PC-3 (cell line): ENCODE results near the gene ADAMTS4.

Experiments used
- EZH2 ChIP-seq: fragments of 300-600 bp; sonication (generic); IDR thresholded peaks from one replicate; pipeline ENCODE4 v1.6.1; 2017; ENCODE audit warnings: antibody characterized with exemption, mild to moderate bottlenecking, low read length; ENCODE audit not compliant: unreplicated experiment
- EZH2phosphoT487 ChIP-seq: fragments of 300-600 bp; sonication (generic); IDR thresholded peaks from 2 replicates; pipeline ENCODE4 v1.6.1; 2018; ENCODE audit warnings: mild to moderate bottlenecking, antibody characterized with exemption, low read length, borderline replicate concordance
- TF ChIP-seq, protein P1 (sequence below): fragments of 300-600 bp; sonication (generic); conservative IDR thresholded peaks from 2 replicates; pipeline ENCODE4 v1.5.1; 2017; ENCODE audit warnings: antibody characterized with exemption, low read depth, mild to moderate bottlenecking, low read length

DNA sequence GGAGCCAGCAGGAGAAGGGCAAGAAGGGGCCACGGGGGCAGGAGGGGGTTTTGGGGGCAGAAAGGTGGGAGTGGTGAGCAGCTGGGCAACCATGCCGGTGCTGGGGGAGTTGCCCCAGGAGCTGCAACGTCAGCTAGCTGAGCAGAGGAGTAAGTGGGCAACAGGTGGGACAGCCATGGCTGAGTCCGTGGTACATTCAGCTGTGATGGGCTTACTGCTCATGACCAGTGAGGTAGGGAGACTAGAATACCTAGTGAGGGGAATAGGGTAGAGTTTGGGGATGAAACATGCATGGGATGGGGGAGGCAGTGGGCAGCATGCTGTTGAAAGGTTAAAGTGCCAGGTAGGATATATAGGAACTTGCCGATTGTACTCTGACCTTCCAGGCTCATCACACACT is 37.2 kb downstream of the ADAMTS4 start:
- TF ChIP-seq, protein P1, sequence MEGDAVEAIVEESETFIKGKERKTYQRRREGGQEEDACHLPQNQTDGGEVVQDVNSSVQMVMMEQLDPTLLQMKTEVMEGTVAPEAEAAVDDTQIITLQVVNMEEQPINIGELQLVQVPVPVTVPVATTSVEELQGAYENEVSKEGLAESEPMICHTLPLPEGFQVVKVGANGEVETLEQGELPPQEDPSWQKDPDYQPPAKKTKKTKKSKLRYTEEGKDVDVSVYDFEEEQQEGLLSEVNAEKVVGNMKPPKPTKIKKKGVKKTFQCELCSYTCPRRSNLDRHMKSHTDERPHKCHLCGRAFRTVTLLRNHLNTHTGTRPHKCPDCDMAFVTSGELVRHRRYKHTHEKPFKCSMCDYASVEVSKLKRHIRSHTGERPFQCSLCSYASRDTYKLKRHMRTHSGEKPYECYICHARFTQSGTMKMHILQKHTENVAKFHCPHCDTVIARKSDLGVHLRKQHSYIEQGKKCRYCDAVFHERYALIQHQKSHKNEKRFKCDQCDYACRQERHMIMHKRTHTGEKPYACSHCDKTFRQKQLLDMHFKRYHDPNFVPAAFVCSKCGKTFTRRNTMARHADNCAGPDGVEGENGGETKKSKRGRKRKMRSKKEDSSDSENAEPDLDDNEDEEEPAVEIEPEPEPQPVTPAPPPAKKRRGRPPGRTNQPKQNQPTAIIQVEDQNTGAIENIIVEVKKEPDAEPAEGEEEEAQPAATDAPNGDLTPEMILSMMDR: no peak
- TF ChIP-seq EZH2phosphoT487: no peak
- TF ChIP-seq EZH2: no peak
